Left lung (tissue), 10 donors: ENCODE measurements around the gene ARID1A. TPM values are rescaled to one million over a fixed set of nuclear protein-coding genes. Genes with fewer than 3 reads are reported as not detected.

Source experiments
- ATAC-seq: fragments of 200-7000 bp; cut with Tn5 transposase; one replicate; pipeline ENCODE4 v1.9.1; 2020; ENCODE audit warnings: moderate library complexity
- DNase-seq, 4 donors: peaks; one replicate each; pipeline ENCODE4 v3.0.0-alpha.2; 2013 to 2020
- H3K27ac ChIP-seq, 2 donors: fragments of 200-600 bp; sonication (generic) in 1 of 2; one replicate each; pipeline versions ENCODE4 v1.5.0 to v1.8.0; 2020 to 2021
- H3K27me3 ChIP-seq, 2 donors: fragments of 200-600 bp; sonication (generic) in 1 of 2; one replicate each; pipeline versions ENCODE4 v1.5.0 to v1.8.0; 2020 to 2021
- H3K36me3 ChIP-seq, 2 donors: fragments of 200-600 bp; sonication (generic) in 1 of 2; one replicate each; pipeline versions ENCODE4 v1.5.0 to v1.8.0; 2020 to 2021
- H3K4me1 ChIP-seq, 2 donors: fragments of 200-600 bp; one replicate each; pipeline ENCODE4 v1.8.0; 2021
- H3K4me3 ChIP-seq, 2 donors: fragments of 200-600 bp; sonication (generic) in 1 of 2; one replicate each; pipeline versions ENCODE4 v1.5.0 to v1.8.0; 2020 to 2021; ENCODE audit warnings: mild to moderate bottlenecking in 1 of 2
- H3K9me3 ChIP-seq, 2 donors: fragments of 200-600 bp; sonication (generic) in 1 of 2; one replicate each; pipeline versions ENCODE4 v1.5.0 to v1.8.0; 2020 to 2021
- intact Hi-C, 2 donors: fragments of 100-400 bp; cut with DNase I; formaldehyde crosslinking; loops; one replicate each; pipeline versions ENCODE4 v1.11.2 to v1.14.2; 2022
- polyA plus RNA-seq, 6 donors: library from polyadenylated mRNA; unstranded; fragments of 120-200 nt; gene quantifications; one replicate each; pipeline ENCODE4 v1.2.1, GENCODE V29; 2013; ENCODE audit not compliant: insufficient read length in 6 of 6
- total RNA-seq, 2 donors: library from RNA; stranded (reverse); fragmentation: NEBNext Ultra II Directional; extraction: Animal tissue kit (Norgen Biotek cat#: 25700); gene quantifications; one replicate each; pipeline ENCODE4 v1.2.1, GENCODE V29; 2021
- TF ChIP-seq, protein P1 (sequence below), 2 donors: fragments of 200-600 bp; sonication (generic) in 1 of 2; IDR thresholded peaks; one replicate each; pipeline versions ENCODE4 v1.5.0 to v1.8.0; 2021; ENCODE audit warnings: antibody characterized with exemption in 2 of 2
- donor health status: DM: no; HTN: yes; CAD: no.
- donor health status: DM: no; HTN: no; CAD: no.

ARID1A gene
- total and polyA plus RNA-seq, 8 donors, result 65.5 to 106 (median 97.0) TPM

DNA sequence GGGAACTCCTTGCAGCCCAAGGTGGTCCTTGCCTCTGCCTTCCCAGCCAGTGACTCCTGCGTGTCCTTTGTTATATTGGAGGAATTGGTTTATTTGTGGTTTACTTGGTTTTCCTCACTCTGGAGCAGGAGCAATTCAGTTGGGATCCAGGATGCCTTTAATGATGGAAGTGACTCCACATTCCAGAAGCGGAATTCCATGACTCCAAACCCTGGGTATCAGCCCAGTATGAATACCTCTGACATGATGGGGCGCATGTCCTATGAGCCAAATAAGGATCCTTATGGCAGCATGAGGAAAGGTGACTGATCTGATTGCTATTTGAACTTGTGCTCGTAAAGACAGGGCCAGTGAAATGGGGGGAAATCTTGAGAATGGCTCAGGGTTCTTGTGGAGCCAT, 76.9 kb downstream of the ARID1A start:
- no peak for ATAC-seq

GRCh38 chr1:26774462-26774861, 78.6 kb downstream of the ARID1A start:
- TF ChIP-seq, protein P1, sequence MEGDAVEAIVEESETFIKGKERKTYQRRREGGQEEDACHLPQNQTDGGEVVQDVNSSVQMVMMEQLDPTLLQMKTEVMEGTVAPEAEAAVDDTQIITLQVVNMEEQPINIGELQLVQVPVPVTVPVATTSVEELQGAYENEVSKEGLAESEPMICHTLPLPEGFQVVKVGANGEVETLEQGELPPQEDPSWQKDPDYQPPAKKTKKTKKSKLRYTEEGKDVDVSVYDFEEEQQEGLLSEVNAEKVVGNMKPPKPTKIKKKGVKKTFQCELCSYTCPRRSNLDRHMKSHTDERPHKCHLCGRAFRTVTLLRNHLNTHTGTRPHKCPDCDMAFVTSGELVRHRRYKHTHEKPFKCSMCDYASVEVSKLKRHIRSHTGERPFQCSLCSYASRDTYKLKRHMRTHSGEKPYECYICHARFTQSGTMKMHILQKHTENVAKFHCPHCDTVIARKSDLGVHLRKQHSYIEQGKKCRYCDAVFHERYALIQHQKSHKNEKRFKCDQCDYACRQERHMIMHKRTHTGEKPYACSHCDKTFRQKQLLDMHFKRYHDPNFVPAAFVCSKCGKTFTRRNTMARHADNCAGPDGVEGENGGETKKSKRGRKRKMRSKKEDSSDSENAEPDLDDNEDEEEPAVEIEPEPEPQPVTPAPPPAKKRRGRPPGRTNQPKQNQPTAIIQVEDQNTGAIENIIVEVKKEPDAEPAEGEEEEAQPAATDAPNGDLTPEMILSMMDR (IDR thresholded peaks at IDR 0.05), result no peak
- no peaks in the 10 kb centered on the region for H3K9me3 ChIP-seq
- intact Hi-C loops, result no loop called here
- peaks cover 11 to 29% of the 10 kb centered on the region in 2 donors for H3K4me1 ChIP-seq
- H3K36me3 ChIP-seq, result peaks cover 3 to 100% of the 10 kb centered on the region in 2 donors
- no peak for DNase-seq
- ATAC-seq, result no peak
- no peak overlapping the region for H3K4me3 ChIP-seq
- H3K27me3 ChIP-seq, result no peaks in the 10 kb centered on the region
- H3K27ac ChIP-seq, result no peak overlapping the region

More for the DNA sequence above, 76.9 kb downstream of the ARID1A start:
- Histone ChIP-seq H3K9me3 (no peaks in the 10 kb centered on the region), H3K27ac (peak overlapping the region in 1 of 2 donors; percentile 26), H3K27me3 (no peaks in the 10 kb centered on the region), H3K36me3 (peaks cover 3 to 100% of the 10 kb centered on the region in 2 donors), H3K4me3 (no peak overlapping the region), H3K4me1 (peaks cover 20 to 32% of the 10 kb centered on the region in 2 donors)
- DNase-seq, result no peak
- intact Hi-C loops, result no loop called here
- TF ChIP-seq, protein P1 (IDR thresholded peaks at IDR 0.05), result no peak

- Histone ChIP-seq H3K36me3 (peaks cover 3 to 100% of the 10 kb centered on the region in 2 donors), H3K4me1 (peaks cover 11 to 28% of the 10 kb centered on the region in 2 donors), H3K4me3 (no peak overlapping the region), H3K9me3 (no peaks in the 10 kb centered on the region), H3K27me3 (no peaks in the 10 kb centered on the region), H3K27ac (no peak overlapping the region)
- intact Hi-C loops, result no loop called here
- ATAC-seq, result no peak
- DNase-seq, result no peak
- TF ChIP-seq, protein P1 (IDR thresholded peaks at IDR 0.05), result no peak
These were observed 79.9 kb downstream of the ARID1A start for GRCh38 chr1:26775666-26776065.

GRCh38 chr1:26779098-26779668, 83.4 kb downstream of the ARID1A start:
- DNase-seq (no peak), ATAC-seq (no peak)
- Histone ChIP-seq H3K27me3 (no peaks in the 10 kb centered on the region), H3K4me1 (peaks cover 9 to 32% of the 10 kb centered on the region in 2 donors), H3K27ac (peak overlapping the region in 1 of 2 donors; percentile 46), H3K36me3 (peaks cover 3 to 90% of the 10 kb centered on the region in 2 donors), H3K4me3 (no peak overlapping the region), H3K9me3 (no peaks in the 10 kb centered on the region)
- TF ChIP-seq, protein P1 (IDR thresholded peaks at IDR 0.05), result no peak
- intact Hi-C loops, result no loop called here

GRCh38 chr1:26780344-26780957, 84.6 kb downstream of the ARID1A start:
- intact Hi-C loops, result loop anchor here in 1 of 2 donors (10.0 kb wide), 1 partner anchor 86 kb away; the partner anchor contains the start of gene ARID1A
- H3K27ac ChIP-seq, result no peak overlapping the region
- peaks cover 14 to 45% of the 10 kb centered on the region in 2 donors for H3K4me1 ChIP-seq
- TF ChIP-seq, protein P1 (IDR thresholded peaks at IDR 0.05), result no peak
- H3K4me3 ChIP-seq, result no peak overlapping the region
- DNase-seq, result no peak
- no peaks in the 10 kb centered on the region for H3K9me3 ChIP-seq
- H3K27me3 ChIP-seq, result no peaks in the 10 kb centered on the region
- ATAC-seq, result no peak
- H3K36me3 ChIP-seq, result peaks cover 0 to 77% of the 10 kb centered on the region in 2 donors
